GM23338 (cell line): ENCODE results near the gene MSS51.

ENCODE experiments used
- CTCF ChIP-seq, 2 experiments: fragments of 200-600 bp in 1 of 2; sonication (generic) in 1 of 2; conservative IDR thresholded peaks; 2 replicates each; pipeline versions ENCODE4 v1.5.1 to v1.6.1; 2016 to 2017; ENCODE audit warnings: antibody characterized with exemption in 2 of 2, low read depth in 2 of 2, mild to moderate bottlenecking in 2 of 2, moderate library complexity in 1 of 2
- EZH2 ChIP-seq: fragments of 200-600 bp; sonication (generic); IDR thresholded peaks from one replicate; pipeline ENCODE4 v1.8.0; 2017; ENCODE audit warnings: antibody characterized with exemption, mild to moderate bottlenecking, low read depth; ENCODE audit not compliant: unreplicated experiment
- REST ChIP-seq: IDR thresholded peaks from one replicate; pipeline ENCODE4 v1.6.1; 2018; ENCODE audit warnings: antibody characterized with exemption; ENCODE audit not compliant: unreplicated experiment

- TF ChIP-seq CTCF (conservative IDR thresholded peaks at IDR 0.05; ENCODE audit: low read depth in 2 of 2) (no peak), EZH2 (no peak), REST (no peak)
Measured at GRCh38 chr10:73444457-73444856, 11.1 kb upstream of the MSS51 start.
